Ramos (cell line): ENCODE data around the gene MAD1L1.

Experiments
- in situ Hi-C: fragments of 300-500 bp; cut with MboI; formaldehyde crosslinking; loops from one replicate; pipeline ENCODE4 v1.14.3; 2022; ENCODE audit warnings: low sequenced_read_pairs; ENCODE audit not compliant: unreplicated experiment

The MAD1L1 gene

DNA sequence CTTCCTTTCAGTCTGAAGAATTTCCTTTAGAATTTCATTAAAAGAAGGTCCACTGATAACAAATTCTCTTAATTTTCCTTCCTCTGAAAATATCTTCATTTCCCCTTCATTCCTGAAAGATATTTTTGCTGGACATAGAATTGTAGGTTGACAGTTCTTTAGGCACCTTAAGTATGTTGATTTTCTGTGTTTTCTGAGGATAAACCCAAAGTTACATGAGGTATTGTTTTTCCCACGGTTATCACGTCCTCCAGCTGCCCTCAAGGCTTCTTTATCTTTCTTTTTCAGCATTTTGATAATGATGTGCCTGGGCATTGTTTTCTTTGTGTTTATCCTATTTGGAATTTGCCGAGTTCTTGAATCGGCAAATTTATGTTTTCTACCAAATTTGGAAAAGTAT lies 457.4 kb downstream of the MAD1L1 start:
- in situ Hi-C loops, result no loop called here

DNA sequence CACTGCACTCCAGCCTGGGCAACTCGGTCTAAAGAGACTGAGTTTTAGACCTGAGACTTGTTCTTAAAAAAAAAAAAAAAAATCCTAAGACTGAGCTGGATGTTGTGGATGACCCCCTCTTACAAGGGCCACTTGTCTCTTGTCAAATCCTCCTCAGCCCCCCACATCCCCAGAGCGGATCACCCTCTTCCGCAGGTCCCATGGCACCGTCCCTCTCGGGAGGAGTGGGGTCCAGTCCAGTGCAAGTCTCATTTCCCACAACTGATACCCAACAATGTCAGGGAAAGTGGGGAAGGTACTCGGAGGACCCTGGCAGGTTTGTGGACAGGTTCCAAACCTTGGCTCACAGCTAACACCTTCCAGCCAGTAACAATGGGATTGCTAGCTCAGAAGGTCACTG lies 462.4 kb downstream of the MAD1L1 start:
- in situ Hi-C loops, result no loop called here

DNA sequence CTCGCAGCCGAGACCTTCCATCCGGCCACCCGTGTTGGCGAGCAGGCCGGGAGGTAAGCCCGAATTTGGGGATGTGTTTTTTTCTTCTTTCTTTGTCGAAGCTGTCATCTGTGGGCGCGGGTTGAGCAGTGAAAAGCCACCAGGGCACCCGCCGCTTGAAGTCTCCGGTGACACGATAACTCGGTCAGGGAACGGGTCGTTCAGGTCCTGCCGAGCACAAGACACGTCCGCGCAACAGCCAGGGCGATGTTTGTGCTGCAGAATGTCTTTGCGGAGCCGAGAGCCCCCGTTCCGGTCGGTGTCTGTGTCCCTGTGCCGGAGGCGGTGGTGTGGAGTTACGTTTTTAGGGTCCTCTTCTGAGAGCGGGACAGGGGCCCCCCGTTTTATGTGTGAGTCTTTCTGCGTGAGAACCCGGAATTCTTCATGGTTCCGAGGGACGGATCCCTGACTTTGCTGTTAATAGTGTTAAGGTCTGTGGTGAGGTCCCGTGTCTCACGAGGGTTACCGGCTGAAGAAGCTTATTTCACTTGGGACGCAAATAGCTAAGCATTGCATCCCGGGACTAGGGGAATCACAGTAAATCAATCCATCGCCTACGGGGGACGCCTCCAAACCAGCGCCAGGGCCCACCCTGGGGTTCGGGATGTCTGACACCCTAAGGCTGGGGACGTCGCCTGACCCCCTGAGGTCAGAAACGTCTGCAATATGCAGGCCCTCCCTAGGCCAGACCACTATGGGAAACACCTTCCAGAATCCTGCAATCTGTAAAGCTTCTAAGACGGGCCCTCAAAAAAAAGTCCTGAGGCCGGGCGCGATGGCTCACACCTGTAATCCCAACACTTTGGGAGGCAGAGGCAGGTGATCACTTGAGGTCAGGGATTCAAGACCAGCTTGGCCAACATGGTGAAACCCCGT lies 463.2 kb downstream of the MAD1L1 start:
- in situ Hi-C loops, result loop anchor here (10.0 kb wide), 1 partner anchor 185 kb away; no protein-coding TSS in a partner anchor

DNA sequence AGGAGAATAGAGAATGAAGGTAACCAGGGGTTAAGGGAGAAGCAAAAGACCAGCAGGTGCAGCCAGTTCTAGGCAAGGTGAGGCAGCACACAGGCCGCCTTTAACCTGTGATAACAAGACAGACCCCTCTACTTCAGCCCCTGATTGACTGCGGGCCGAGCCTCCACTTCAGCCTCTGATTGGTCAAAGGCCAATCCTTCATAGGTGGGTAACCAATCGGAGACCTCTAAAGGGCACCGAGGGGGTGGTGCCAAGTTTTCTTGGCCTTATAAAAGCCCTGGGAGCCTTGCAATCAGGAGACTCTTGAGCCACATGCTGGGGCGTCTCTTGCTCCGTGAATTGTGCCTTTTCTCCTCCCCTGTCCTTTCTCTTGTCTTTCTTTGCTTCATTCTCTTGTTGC lies 463.9 kb downstream of the MAD1L1 start:
- in situ Hi-C loops, result loop anchor here (10.0 kb wide), 1 partner anchor 184 kb away; no protein-coding TSS in a partner anchor

DNA sequence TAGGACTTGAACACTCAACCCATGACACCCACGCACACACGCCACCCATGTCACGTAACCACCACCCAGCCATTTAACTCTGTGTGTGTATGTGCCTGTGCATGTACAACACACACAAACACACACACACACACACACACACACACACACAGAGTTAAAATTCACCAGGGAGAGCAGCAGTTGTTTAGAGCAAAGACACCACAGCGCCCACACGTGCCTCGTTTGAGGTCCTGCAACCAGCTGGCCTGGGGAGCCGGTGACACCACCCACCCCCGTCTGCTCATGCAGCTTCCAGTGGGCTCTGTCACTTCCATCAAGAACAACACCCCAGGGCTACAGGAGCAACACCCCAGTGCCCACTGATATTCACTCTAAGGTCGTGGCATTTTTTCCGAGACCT lies 465.2 kb downstream of the MAD1L1 start:
- in situ Hi-C loops, result loop anchor here (10.0 kb wide), 1 partner anchor 183 kb away; no protein-coding TSS in a partner anchor
